GM21619 (cell line): ENCODE results near the gene FETUB.
A peak's percentile ranks its signal among the peaks of the same experiment; 100 is the strongest.
"Not testable (repeated sequence)": the region's sequence is repeated elsewhere in the genome, so short reads cannot be mapped to it uniquely, and the experiment has no call there.

ENCODE experiments used
- ATAC-seq: cut with Tn5 transposase; IDR thresholded peaks from one replicate; pipeline ENCODE4 v1.9.1; 2021; ENCODE audit not compliant: unreplicated experiment

Gene FETUB

GRCh38 chr3:186613637-186614265 is 26.4 kb upstream of the FETUB start:
- no peak for ATAC-seq

- no peak for ATAC-seq
These were observed 26.0 kb upstream of the FETUB start for GRCh38 chr3:186614266-186614596.

GRCh38 chr3:186614597-186615483 is 25.4 kb upstream of the FETUB start:
- no peak for ATAC-seq

GRCh38 chr3:186616299-186616617 is 23.9 kb upstream of the FETUB start:
- ATAC-seq, result no peak

- ATAC-seq, result peak; percentile 96
These were observed 22.9 kb upstream of the FETUB start for GRCh38 chr3:186617036-186617946.

GRCh38 chr3:186618318-186618938 is 21.8 kb upstream of the FETUB start:
- no peak for ATAC-seq

- ATAC-seq, result no peak
These were observed 20.4 kb upstream of the FETUB start for GRCh38 chr3:186619787-186620212.

- ATAC-seq, result no peak
These were observed 19.7 kb upstream of the FETUB start for GRCh38 chr3:186620213-186621092.

GRCh38 chr3:186621894-186622650 is 18.1 kb upstream of the FETUB start:
- ATAC-seq, result no peak

GRCh38 chr3:186622651-186623310 is 17.4 kb upstream of the FETUB start:
- no peak for ATAC-seq

- ATAC-seq, result no peak
These were observed 15.6 kb upstream of the FETUB start for GRCh38 chr3:186624598-186624997.

GRCh38 chr3:186625600-186626042 is 14.6 kb upstream of the FETUB start:
- no peak for ATAC-seq

GRCh38 chr3:186626254-186626847 is 13.8 kb upstream of the FETUB start:
- ATAC-seq, result no peak

GRCh38 chr3:186627852-186628414 is 12.3 kb upstream of the FETUB start:
- no peak for ATAC-seq

- no peak for ATAC-seq
These were observed 11.4 kb upstream of the FETUB start for GRCh38 chr3:186628756-186629155.

- no peak for ATAC-seq
These were observed 9.1 kb upstream of the FETUB start for GRCh38 chr3:186630950-186631641.

GRCh38 chr3:186633481-186633880 is 6.7 kb upstream of the FETUB start:
- ATAC-seq, result no peak

GRCh38 chr3:186634207-186634606 is 6.0 kb upstream of the FETUB start:
- ATAC-seq, result not testable (repeated sequence)
